HT-29 (cell line): Measurements from ENCODE around the gene YTHDC1. TPM values are rescaled to one million over a fixed set of nuclear protein-coding genes. Genes with fewer than 3 reads are reported as not detected.
"Not testable (repeated sequence)": the region's sequence is repeated elsewhere in the genome, so short reads cannot be mapped to it uniquely, and the experiment has no call there.

Experiments
- DNase-seq: peaks from one replicate; pipeline ENCODE4 v3.0.0-alpha.2; 2015; ENCODE audit warnings: low spot score
- small RNA-seq: library from RNA; depleted of rRNA; stranded (forward); fragments of <200 nt; gene quantifications from one replicate; pipeline ENCODE3, GENCODE V24; 2014
- total RNA-seq: library from RNA; depleted of rRNA; stranded (reverse); fragments of >200 nt; shearing (Covaris generic); gene quantifications from 2 replicates; pipeline ENCODE4 v1.2.3, GENCODE V29; 2014; rRNA removed

YTHDC1 gene
- total RNA-seq, 1 experiment from 2014 or later, result 27.8 TPM

- DNase-seq, result no peak
Measured at GRCh38 chr4:68291256-68291655, 58.6 kb downstream of the YTHDC1 start.

- DNase-seq, result no peak
Measured at GRCh38 chr4:68288393-68288740, 61.5 kb downstream of the YTHDC1 start.

- DNase-seq, result no peak
Measured at GRCh38 chr4:68287704-68288392, 62.0 kb downstream of the YTHDC1 start.

- no peak for DNase-seq
Measured at GRCh38 chr4:68283714-68284113, 66.2 kb downstream of the YTHDC1 start.

GRCh38 chr4:68283095-68283494, 66.8 kb downstream of the YTHDC1 start:
- no peak for DNase-seq

- DNase-seq, result not testable (repeated sequence)
Measured at GRCh38 chr4:68281796-68282740, 67.8 kb downstream of the YTHDC1 start.

GRCh38 chr4:68278029-68278428, 71.9 kb downstream of the YTHDC1 start:
- DNase-seq, result no peak

- no peak for DNase-seq
Measured at GRCh38 chr4:68277627-68278026, 72.3 kb downstream of the YTHDC1 start.

- no peak for DNase-seq
Measured at GRCh38 chr4:68272860-68273259, 77.0 kb downstream of the YTHDC1 start.

GRCh38 chr4:68272380-68272779, 77.5 kb downstream of the YTHDC1 start:
- no peak for DNase-seq

- DNase-seq, result peak; percentile 61
Measured at GRCh38 chr4:68271851-68272357, 78.0 kb downstream of the YTHDC1 start.

- no peak for DNase-seq
Measured at GRCh38 chr4:68267433-68267944, 82.4 kb downstream of the YTHDC1 start.

GRCh38 chr4:68264875-68265565, 84.9 kb downstream of the YTHDC1 start:
- DNase-seq, result no peak

Small RNA genes lying within 50 kb of the gene (small RNA-seq; reads per million reads assigned to genes)
- not detected for gene MT2P1

Other genes starting within 250 kb of the YTHDC1 start
- gene TMPRSS11F, start 220.2 kb downstream of the YTHDC1 start, total RNA-seq, result not detected in 2 replicates
- not detected in 2 replicates for gene TMPRSS11B, start 104.4 kb downstream of the YTHDC1 start, total RNA-seq
- not detected in 2 replicates for gene TMPRSS11E, start 97.4 kb upstream of the YTHDC1 start, total RNA-seq
- not detected in 2 replicates for gene UGT2B17, start 226.2 kb upstream of the YTHDC1 start, total RNA-seq